Keratinocyte (primary cell): ENCODE measurements around the gene BBS10. TPM values are rescaled to one million over a fixed set of nuclear protein-coding genes. Genes with fewer than 3 reads are reported as not detected.

ENCODE experiments used
- DNase-seq: peaks from one replicate; pipeline ENCODE4 v3.0.0-alpha.2; 2011; ENCODE audit warnings: low read depth, missing footprints, low spot score
- FAIRE-seq: peaks from 2 replicates; lab custom pipeline; 2011; peaks lifted over from hg19 to GRCh38; lab: Jason Lieb, UNC
- H2AFZ ChIP-seq: 2 replicates; pipeline ENCODE4 v1.6.0; 2012; ENCODE audit warnings: low read length, control low read depth, inconsistent platforms; ENCODE audit not compliant: control insufficient read depth
- H3K27ac ChIP-seq: 2 replicates; pipeline ENCODE4 v1.5.1; 2011; ENCODE audit warnings: low read length; ENCODE audit not compliant: control insufficient read depth, insufficient read depth
- H3K27me3 ChIP-seq: 3 replicates; pipeline ENCODE4 v1.6.0; 2011; ENCODE audit warnings: low read length; ENCODE audit not compliant: control insufficient read depth, insufficient read depth; ENCODE audit errors: extremely low read depth
- H3K36me3 ChIP-seq, 2 experiments: 2 replicates in 1 of 2; 3 replicates in 1 of 2; pipeline ENCODE4 v1.5.1; 2011; ENCODE audit warnings: low read length in 2 of 2, mild to moderate bottlenecking in 1 of 2; ENCODE audit not compliant: control insufficient read depth in 2 of 2, insufficient read depth in 2 of 2; ENCODE audit errors: extremely low read depth in 1 of 2
- H3K4me1 ChIP-seq: 3 replicates; pipeline ENCODE4 v1.5.1; 2011; ENCODE audit warnings: low read length; ENCODE audit not compliant: control insufficient read depth, insufficient read depth; ENCODE audit errors: extremely low read depth
- H3K4me2 ChIP-seq: 3 replicates; pipeline ENCODE4 v1.6.0; 2011; ENCODE audit warnings: low read depth, low read length; ENCODE audit not compliant: control insufficient read depth, insufficient read depth; ENCODE audit errors: extremely low read depth
- H3K4me3 ChIP-seq, 3 experiments: fragments of 200-600 bp in 1 of 3; sonication (generic) in 1 of 3; 2 replicates in 2 of 3; 3 replicates in 1 of 3; pipeline ENCODE4 v1.5.1; 2011 to 2016; ENCODE audit warnings: low read length in 3 of 3, mild to moderate bottlenecking in 3 of 3, control low read depth in 2 of 3, inconsistent platforms in 1 of 3, low read depth in 1 of 3, mixed read lengths in 1 of 3, mixed run types in 1 of 3, moderate library complexity in 1 of 3; ENCODE audit not compliant: control insufficient read depth in 2 of 3, insufficient read depth in 2 of 3; ENCODE audit errors: extremely low read depth in 1 of 3
- H3K79me2 ChIP-seq: 2 replicates; pipeline ENCODE4 v1.6.0; 2012; ENCODE audit warnings: low read length; ENCODE audit not compliant: control insufficient read depth, insufficient read depth
- H3K9ac ChIP-seq: 3 replicates; pipeline ENCODE4 v1.6.0; 2011; ENCODE audit warnings: low read length; ENCODE audit not compliant: control insufficient read depth, insufficient read depth; ENCODE audit errors: extremely low read depth
- H3K9me1 ChIP-seq: 3 replicates; pipeline ENCODE4 v1.6.0; 2011; ENCODE audit warnings: low read length; ENCODE audit not compliant: control insufficient read depth, insufficient read depth; ENCODE audit errors: extremely low read depth
- H3K9me3 ChIP-seq: 2 replicates; pipeline ENCODE4 v1.5.1; 2012; ENCODE audit warnings: low read depth, low read length; ENCODE audit not compliant: control insufficient read depth
- H4K20me1 ChIP-seq: 3 replicates; pipeline ENCODE4 v1.6.0; 2011; ENCODE audit warnings: low read length; ENCODE audit not compliant: control insufficient read depth, insufficient read depth; ENCODE audit errors: extremely low read depth
- CTCF ChIP-seq, 3 experiments: IDR thresholded peaks in 1 of 3; conservative IDR thresholded peaks in 1 of 3; optimal IDR thresholded peaks in 1 of 3; 2 replicates in 2 of 3; 3 replicates in 1 of 3; pipeline versions ENCODE3 to v1.5.1; 2011; ENCODE audit warnings: low read length in 3 of 3, mild to moderate bottlenecking in 3 of 3, moderate library complexity in 2 of 3, control low read depth in 1 of 3, inconsistent platforms in 1 of 3; ENCODE audit not compliant: insufficient read depth in 2 of 3; ENCODE audit errors: extremely low read depth in 1 of 3
- EZH2 ChIP-seq: IDR thresholded peaks from one replicate; pipeline ENCODE4 v1.6.1; 2012; ENCODE audit warnings: inconsistent platforms, mild to moderate bottlenecking, low read length, moderate library complexity
- dilution Hi-C: fragments of 300-500 bp; cut with MboI; formaldehyde crosslinking; loops from one replicate; pipeline ENCODE4 v1.7.0; 2020; ENCODE audit warnings: low sequenced_read_pairs; ENCODE audit not compliant: extremely low pct_ligation_motif_present
- polyA minus RNA-seq, 3 experiments: library from RNA; depleted of rRNA, polyadenylated mRNA; stranded (reverse); fragments of >200 nt; gene quantifications; 1 replicate in 1 of 3; 2 replicates in 1 of 3; 3 replicates in 1 of 3; pipeline ENCODE4 v1.2.3, GENCODE V29; 2011
- polyA plus RNA-seq, 5 experiments: library from polyadenylated mRNA; depleted of rRNA in 3 of 5; stranded (reverse) in 3 of 5; stranded (forward) in 1 of 5; unstranded in 1 of 5; fragments of >200 nt; gene quantifications; 1 replicate in 1 of 5; 2 replicates in 3 of 5; 3 replicates in 1 of 5; pipeline versions ENCODE4 v1.2.1 to v1.2.3, GENCODE V29; 2011 to 2012; ENCODE audit warnings: missing spikeins in 2 of 5, low read depth in 1 of 5, low replicate concordance in 1 of 5

The BBS10 gene
- polyA plus RNA-seq (4.9 to 11.5 TPM (median 9.1 TPM) in 3 replicates), polyA minus RNA-seq (0.66 to 7.3 TPM (median 3.7 TPM) in 3 replicates)
- 1.9 TPM for polyA plus RNA-seq (2011; ENCODE audit: low read depth)
- 2.7 and 7.6 TPM in 2 replicates for polyA plus RNA-seq (2011; cell fraction: cytosol; rRNA removed)
- polyA plus RNA-seq (2011; cell fraction: nucleus; rRNA removed), result 10.8 and 15.6 TPM in 2 replicates
- polyA plus RNA-seq (2012; ENCODE audit: low replicate concordance), result 4.2 and 5.0 TPM in 2 replicates
- 5.0 TPM for polyA minus RNA-seq (2011; cell fraction: cytosol; rRNA and poly(A)+ RNA removed)
- 7.5 and 14.4 TPM in 2 replicates for polyA minus RNA-seq (2011; cell fraction: nucleus; rRNA and poly(A)+ RNA removed)

GRCh38 chr12:76348079-76348901, at the start of gene BBS10:
Gene BBS10 (minus strand): TSS chr12:76348415. CDS start chr12:76348358, 57 bp downstream.
- peak within 1 kb of the TSS; percentile 79 for H3K27ac ChIP-seq
- H3K4me3 ChIP-seq, result peak within 1 kb of the TSS; percentile 77 to 88 (median 78)
- FAIRE-seq (no peak), DNase-seq (no peak)
- peak within 1 kb of the TSS; percentile 85 for H3K9ac ChIP-seq
- H3K9me1 ChIP-seq, result no peaks in the 10 kb centered on the region
- no peaks in the 10 kb centered on the region for H3K9me3 ChIP-seq
- TF ChIP-seq EZH2 (no peak), CTCF (optimal IDR thresholded peaks at IDR 0.05 in 1 of 3, IDR thresholded peaks at IDR 0.05 in 1 of 3, conservative IDR thresholded peaks at IDR 0.05 in 1 of 3; ENCODE audit: extremely low read depth in 1 of 3, insufficient read depth in 2 of 3, low read length in 3 of 3) (peak; percentile 50 to 74 (median 60))
- H3K79me2 ChIP-seq, result peaks cover 17% of the 10 kb centered on the region
- dilution Hi-C loops, result no loop called here
- peak within 1 kb of the TSS; percentile 74 for H3K4me2 ChIP-seq
- no peaks in the 10 kb centered on the region for H4K20me1 ChIP-seq
- peak within 1 kb of the TSS; percentile 75 for H2AFZ ChIP-seq
- no peaks in the 10 kb centered on the region for H3K36me3 ChIP-seq
- H3K4me1 ChIP-seq, result peaks cover 16% of the 10 kb centered on the region
- H3K27me3 ChIP-seq, result no peaks in the 10 kb centered on the region

DNA sequence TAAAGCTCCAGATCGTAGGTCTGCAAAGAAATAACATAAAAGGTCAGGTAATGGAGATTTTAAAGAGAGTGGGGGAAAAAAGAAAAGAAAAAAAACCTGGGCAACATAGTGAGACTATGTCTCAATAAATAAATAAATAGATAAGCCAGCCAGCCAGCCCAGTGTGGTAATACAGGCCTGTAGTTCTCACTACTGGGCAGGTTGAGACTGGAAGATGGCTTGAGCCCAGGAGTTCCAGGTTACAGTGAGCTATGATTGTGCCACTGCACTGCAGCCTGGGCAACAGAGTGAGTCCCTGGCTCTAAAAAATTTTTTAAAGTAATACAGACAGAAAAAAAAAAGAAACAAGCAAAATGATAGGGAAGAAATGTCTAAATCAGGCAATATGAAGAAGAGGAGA, 43.2 kb upstream of the BBS10 start:
- peak overlapping the region; percentile 26 for H3K4me2 ChIP-seq
- peaks cover 5 to 10% of the 10 kb centered on the region in 2 experiments for H3K36me3 ChIP-seq
- dilution Hi-C loops, result no loop called here
- H3K27ac ChIP-seq, result peak overlapping the region; percentile 33
- no peaks in the 10 kb centered on the region for H3K79me2 ChIP-seq
- H3K27me3 ChIP-seq, result no peaks in the 10 kb centered on the region
- H4K20me1 ChIP-seq, result no peaks in the 10 kb centered on the region
- no peak overlapping the region for H3K9ac ChIP-seq
- H3K9me1 ChIP-seq, result no peaks in the 10 kb centered on the region
- peaks cover 8% of the 10 kb centered on the region for H3K4me1 ChIP-seq
- H2AFZ ChIP-seq, result no peak overlapping the region
- DNase-seq (no peak), FAIRE-seq (no peak)
- H3K4me3 ChIP-seq, result no peak overlapping the region
- no peaks in the 10 kb centered on the region for H3K9me3 ChIP-seq
- TF ChIP-seq CTCF (optimal IDR thresholded peaks at IDR 0.05 in 1 of 3, IDR thresholded peaks at IDR 0.05 in 1 of 3, conservative IDR thresholded peaks at IDR 0.05 in 1 of 3; ENCODE audit: extremely low read depth in 1 of 3, insufficient read depth in 2 of 3, low read length in 3 of 3), result no peak
- no peak for TF ChIP-seq EZH2
